HFF-Myc (cell line): ENCODE results near the gene RGS6.

ENCODE experiments used
- DNase-seq: peaks from one replicate; pipeline ENCODE4 v3.0.0-alpha.2; 2011; ENCODE audit warnings: low read depth; ENCODE audit errors: extremely low read depth
- H3K4me3 ChIP-seq: replicated peaks from 2 replicates; pipeline ENCODE4 v1.5.1; 2011; ENCODE audit warnings: low read depth, mild to moderate bottlenecking, control low read depth, low read length
- TF ChIP-seq, protein P1 (sequence below): IDR thresholded peaks from 2 replicates; pipeline ENCODE4 v1.5.1; 2012; ENCODE audit warnings: mild to moderate bottlenecking, low read depth, low read length, control low read depth; ENCODE audit errors: missing control alignments

Gene RGS6

GRCh38 chr14:71964716-71965115 is 32.5 kb downstream of the RGS6 start:
- DNase-seq = no peak
- TF ChIP-seq, protein P1, sequence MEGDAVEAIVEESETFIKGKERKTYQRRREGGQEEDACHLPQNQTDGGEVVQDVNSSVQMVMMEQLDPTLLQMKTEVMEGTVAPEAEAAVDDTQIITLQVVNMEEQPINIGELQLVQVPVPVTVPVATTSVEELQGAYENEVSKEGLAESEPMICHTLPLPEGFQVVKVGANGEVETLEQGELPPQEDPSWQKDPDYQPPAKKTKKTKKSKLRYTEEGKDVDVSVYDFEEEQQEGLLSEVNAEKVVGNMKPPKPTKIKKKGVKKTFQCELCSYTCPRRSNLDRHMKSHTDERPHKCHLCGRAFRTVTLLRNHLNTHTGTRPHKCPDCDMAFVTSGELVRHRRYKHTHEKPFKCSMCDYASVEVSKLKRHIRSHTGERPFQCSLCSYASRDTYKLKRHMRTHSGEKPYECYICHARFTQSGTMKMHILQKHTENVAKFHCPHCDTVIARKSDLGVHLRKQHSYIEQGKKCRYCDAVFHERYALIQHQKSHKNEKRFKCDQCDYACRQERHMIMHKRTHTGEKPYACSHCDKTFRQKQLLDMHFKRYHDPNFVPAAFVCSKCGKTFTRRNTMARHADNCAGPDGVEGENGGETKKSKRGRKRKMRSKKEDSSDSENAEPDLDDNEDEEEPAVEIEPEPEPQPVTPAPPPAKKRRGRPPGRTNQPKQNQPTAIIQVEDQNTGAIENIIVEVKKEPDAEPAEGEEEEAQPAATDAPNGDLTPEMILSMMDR = no peak

GRCh38 chr14:71966528-71966927 is 34.3 kb downstream of the RGS6 start:
- no peak for DNase-seq
- TF ChIP-seq, protein P1 = no peak
- H3K4me3 ChIP-seq = no peak overlapping the region

More at GRCh38 chr14:71964716-71965115, 32.5 kb downstream of the RGS6 start:
- no peak overlapping the region for H3K4me3 ChIP-seq

- TF ChIP-seq, protein P1 = no peak
- no peak overlapping the region for H3K4me3 ChIP-seq
- DNase-seq = no peak
Observed at GRCh38 chr14:71967704-71968103, 35.5 kb downstream of the RGS6 start.

- H3K4me3 ChIP-seq = no peak overlapping the region
- no peak for DNase-seq
- TF ChIP-seq, protein P1 = no peak
Observed at GRCh38 chr14:71970272-71970671, 38.0 kb downstream of the RGS6 start.

DNA sequence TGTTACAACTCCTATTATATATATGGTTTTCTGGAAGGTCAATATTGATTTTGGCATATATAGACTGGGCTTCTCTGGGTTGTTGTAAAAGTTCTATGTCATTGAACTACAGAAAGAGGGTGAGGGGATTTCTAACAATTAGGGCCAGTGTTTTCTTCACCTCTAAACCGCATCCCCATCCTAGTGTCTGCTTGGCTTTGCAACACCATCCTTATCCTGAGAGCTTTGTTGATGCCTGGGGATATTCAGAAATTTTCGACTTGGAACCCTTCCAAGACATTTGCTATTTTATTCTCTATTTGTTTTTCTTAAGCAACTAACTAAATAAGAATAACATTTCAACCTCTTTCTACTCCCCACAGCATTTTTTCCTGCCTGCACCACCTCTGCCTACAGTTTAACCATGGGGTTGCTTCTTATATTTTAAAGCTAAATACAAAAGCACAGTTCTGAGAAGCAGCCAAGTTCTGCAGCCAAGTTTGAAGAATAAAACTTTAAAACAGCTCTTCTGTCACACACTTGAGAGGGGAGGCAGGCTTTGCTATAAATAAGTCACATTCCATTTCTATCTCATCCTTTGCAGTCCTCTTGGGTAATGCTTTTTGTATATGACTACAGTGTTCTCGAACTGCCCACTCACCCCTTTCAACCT is 53.4 kb downstream of the RGS6 start:
- H3K4me3 ChIP-seq = no peak overlapping the region
- TF ChIP-seq, protein P1 = no peak
- no peak for DNase-seq

DNA sequence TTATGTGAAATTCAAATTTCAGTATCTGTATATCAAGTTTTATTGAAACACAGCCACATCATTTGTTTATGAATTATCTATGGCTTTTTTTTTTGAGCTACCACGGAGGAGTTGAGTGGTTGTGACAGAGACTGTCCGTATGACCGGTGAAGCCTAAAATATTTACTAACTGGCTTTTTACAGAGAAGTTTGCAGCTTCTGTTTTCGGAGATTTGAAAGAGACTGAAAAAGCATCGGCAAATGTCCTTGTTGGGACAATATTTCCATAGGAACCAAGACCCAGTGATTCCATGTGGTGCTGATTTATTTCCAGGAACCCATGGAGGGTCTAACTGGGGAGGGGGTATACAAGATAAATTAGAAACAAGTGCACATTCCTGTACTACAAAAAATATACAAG is 56.2 kb downstream of the RGS6 start:
- TF ChIP-seq, protein P1 = no peak
- no peak overlapping the region for H3K4me3 ChIP-seq
- DNase-seq = no peak

GRCh38 chr14:71988939-71989338 is 56.7 kb downstream of the RGS6 start:
- H3K4me3 ChIP-seq = no peak overlapping the region
- DNase-seq = no peak
- TF ChIP-seq, protein P1 = no peak
